Heart right ventricle (tissue), 16 donors: ENCODE results near the gene DNMT3A. TPM values are rescaled to one million over a fixed set of nuclear protein-coding genes. Genes with fewer than 3 reads are reported as not detected.

Experiments used
- ATAC-seq, 8 donors: fragments of 200-7000 bp; cut with Tn5 transposase; one replicate each; pipeline ENCODE4 v1.9.1; 2020; ENCODE audit warnings: mild to moderate bottlenecking in 8 of 8, moderate library complexity in 8 of 8, moderate number of reproducible peaks in 1 of 8
- DNase-seq, 2 donors: peaks; one replicate each; pipeline ENCODE4 v3.0.0-alpha.2; 2020
- H3K27ac ChIP-seq, 10 donors: fragments of 200-600 bp; sonication (generic) in 2 of 10; one replicate each; pipeline versions ENCODE4 v1.5.0 to v1.8.0; 2020 to 2022; ENCODE audit warnings: mild to moderate bottlenecking in 3 of 10
- H3K27me3 ChIP-seq, 7 donors: fragments of 200-600 bp; one replicate each; pipeline ENCODE4 v1.8.0; 2021 to 2022; ENCODE audit warnings: mild to moderate bottlenecking in 2 of 7
- H3K36me3 ChIP-seq, 9 donors: fragments of 200-600 bp; sonication (generic) in 1 of 9; one replicate each; pipeline versions ENCODE4 v1.5.0 to v1.8.0; 2020 to 2022; ENCODE audit warnings: mild to moderate bottlenecking in 2 of 9
- H3K4me1 ChIP-seq, 9 donors: fragments of 200-600 bp; sonication (generic) in 1 of 9; one replicate each; pipeline versions ENCODE4 v1.5.0 to v1.8.0; 2020 to 2022; ENCODE audit warnings: mild to moderate bottlenecking in 4 of 9
- H3K4me3 ChIP-seq, 10 donors: fragments of 200-600 bp; sonication (generic) in 2 of 10; one replicate each; pipeline versions ENCODE4 v1.5.0 to v1.8.0; 2020 to 2022; ENCODE audit warnings: mild to moderate bottlenecking in 7 of 10, moderate library complexity in 2 of 10
- H3K9me3 ChIP-seq, 11 donors: fragments of 200-600 bp in 10 of 11; sonication (generic) in 2 of 11; one replicate each; pipeline versions ENCODE4 v1.5.0 to v1.8.0; 2013 to 2022; ENCODE audit warnings: mild to moderate bottlenecking in 2 of 11, control low read depth in 1 of 11, moderate library complexity in 1 of 11
- WGBS, 2 donors: extraction: QIAGEN DNeasy Blood & Tissue Kit; methylation state at CpG; one replicate each; pipeline ENCODE4 v1.1.7; 2013; ENCODE audit warnings: inconsistent platforms in 1 of 2; 5-methylcytosine and 5-hydroxymethylcytosine counted together
- intact Hi-C, 10 donors: fragments of 100-400 bp; cut with DNase I; formaldehyde crosslinking; loops; one replicate each; pipeline versions ENCODE4 v1.11.1 to v1.14.2; 2022
- polyA plus RNA-seq, 2 donors: library from polyadenylated mRNA; stranded (reverse); fragments of 200-250 nt; gene quantifications; one replicate each; pipeline ENCODE4 v1.2.3, GENCODE V29; 2013
- total RNA-seq, 10 donors: library from RNA; stranded (reverse); fragmentation: NEBNext Ultra II Directional in 3 of 10; extraction: Animal tissue kit (Norgen Biotek cat#: 25700) in 3 of 10; gene quantifications; one replicate each; pipeline versions ENCODE4 v1.2.1 to v1.2.4, GENCODE V29; 2021 to 2023
- TF ChIP-seq, protein P1 (sequence below), 9 donors: fragments of 200-600 bp; sonication (generic) in 2 of 9; IDR thresholded peaks; one replicate each; pipeline versions ENCODE4 v1.5.0 to v1.8.0; 2021 to 2022; ENCODE audit warnings: antibody characterized with exemption in 9 of 9, mild to moderate bottlenecking in 5 of 9, moderate library complexity in 1 of 9
- donor health status: Arrhythmogenic right ventricular cardiomyopathy.
- donor health status: ischemic (EF 13 %, LVEDD 7.1; RV severe dilation, severe dysfunction).
- donor health status: healthy with polysubstance abuse.
- donor health status: DM: no; HTN: yes; CAD: no.
- donor health status: DM: no; HTN: no; CAD: no.
- donor health status: ischemic (EF 25% LVEDD 6.9; RV normal size, moderate dysfunction).
- donor health status: ischemic (EF 25% LVEDD 5.7; RV mildly dilated, moderate dysfunction).
- donor health status: healthy.
- donor health status: DM: yes; HTN: yes; CAD: no.
- donor health status: Ischemic cardiomyopathy.
- donor health status: ischemic (EF 35%, LVEDD 5.7; RV mildly dilated, moderate dysfunction).
- donor health status: nonischemic (EF 11% LVEDD 7.7; RV severe dilation, severe dysfunction).
- donor health status: DM: yes; HTN: yes; CAD: no.
- donor health status: PGD.
- donor health status: ischemic (EF 29% LVEDD 5.4; RV normal size, mild dysfunction).
- donor health status: nonischemic (EF 23%, LVEDD 6.1; RV moderate dilation, normal function).

The DNMT3A gene
- total and polyA plus RNA-seq, 12 donors: 4.7 to 23.7 (median 19.3) TPM

DNA sequence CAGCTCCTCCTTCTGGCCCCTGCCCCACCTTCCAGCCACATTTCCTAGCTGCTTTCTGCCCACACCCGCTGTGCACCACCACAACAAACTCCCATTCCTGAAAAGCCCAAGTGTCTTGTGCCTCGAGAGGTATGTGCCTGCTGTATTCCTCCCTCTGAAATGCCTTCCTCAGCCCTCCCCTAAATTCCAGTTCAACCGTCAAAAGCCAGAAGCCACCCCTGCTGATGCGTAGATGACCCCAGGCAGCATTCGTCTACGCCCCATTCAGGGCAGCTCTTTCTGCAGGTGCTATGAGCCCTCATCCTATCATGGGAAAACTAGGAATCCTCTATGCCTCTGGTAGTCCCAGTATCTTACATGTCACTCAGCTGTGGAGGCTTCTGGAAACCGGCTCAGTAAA is 71.7 kb downstream of the DNMT3A start:
- no peaks in the 10 kb centered on the region for H3K27me3 ChIP-seq
- intact Hi-C loops: loop anchor here in 1 of 10 donors (2.0 kb wide), 1 partner anchor 17 kb away; no protein-coding TSS in a partner anchor
- 71 to 72% methylated on average over 7 of the region's 7 CpGs for WGBS, 2 donors
- no peak for DNase-seq
- TF ChIP-seq, protein P1, sequence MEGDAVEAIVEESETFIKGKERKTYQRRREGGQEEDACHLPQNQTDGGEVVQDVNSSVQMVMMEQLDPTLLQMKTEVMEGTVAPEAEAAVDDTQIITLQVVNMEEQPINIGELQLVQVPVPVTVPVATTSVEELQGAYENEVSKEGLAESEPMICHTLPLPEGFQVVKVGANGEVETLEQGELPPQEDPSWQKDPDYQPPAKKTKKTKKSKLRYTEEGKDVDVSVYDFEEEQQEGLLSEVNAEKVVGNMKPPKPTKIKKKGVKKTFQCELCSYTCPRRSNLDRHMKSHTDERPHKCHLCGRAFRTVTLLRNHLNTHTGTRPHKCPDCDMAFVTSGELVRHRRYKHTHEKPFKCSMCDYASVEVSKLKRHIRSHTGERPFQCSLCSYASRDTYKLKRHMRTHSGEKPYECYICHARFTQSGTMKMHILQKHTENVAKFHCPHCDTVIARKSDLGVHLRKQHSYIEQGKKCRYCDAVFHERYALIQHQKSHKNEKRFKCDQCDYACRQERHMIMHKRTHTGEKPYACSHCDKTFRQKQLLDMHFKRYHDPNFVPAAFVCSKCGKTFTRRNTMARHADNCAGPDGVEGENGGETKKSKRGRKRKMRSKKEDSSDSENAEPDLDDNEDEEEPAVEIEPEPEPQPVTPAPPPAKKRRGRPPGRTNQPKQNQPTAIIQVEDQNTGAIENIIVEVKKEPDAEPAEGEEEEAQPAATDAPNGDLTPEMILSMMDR (IDR thresholded peaks at IDR 0.05): no peak
- H3K4me1 ChIP-seq: peaks cover 0 to 40% (median 22%) of the 10 kb centered on the region in 9 donors
- H3K27ac ChIP-seq: no peak overlapping the region
- H3K9me3 ChIP-seq: no peaks in the 10 kb centered on the region
- no peak overlapping the region for H3K4me3 ChIP-seq
- no peak for ATAC-seq
- peaks cover 0 to 90% (median 14%) of the 10 kb centered on the region in 9 donors for H3K36me3 ChIP-seq

DNA sequence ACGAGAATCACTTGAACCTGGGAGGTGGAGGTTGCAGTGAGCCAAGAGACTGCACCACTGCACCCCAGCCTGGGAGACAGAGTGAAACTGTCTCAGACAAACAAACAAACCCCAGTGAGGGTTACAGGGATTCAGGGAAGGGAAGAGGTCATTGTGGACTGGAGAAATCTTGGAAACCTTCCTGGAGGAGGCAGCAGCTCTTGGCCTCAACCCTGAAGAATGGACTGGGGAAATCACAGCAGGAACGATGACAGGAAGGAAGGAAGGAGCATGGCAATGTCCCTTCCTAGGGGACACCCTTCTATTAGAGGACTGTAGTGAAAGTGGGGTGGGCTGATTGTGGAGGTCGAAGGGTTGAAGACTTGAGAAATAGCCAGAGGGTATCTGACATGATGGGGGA is 72.5 kb downstream of the DNMT3A start:
- Histone ChIP-seq H3K9me3 (no peaks in the 10 kb centered on the region), H3K27me3 (no peaks in the 10 kb centered on the region), H3K27ac (no peak overlapping the region), H3K36me3 (peaks cover 0 to 93% (median 10%) of the 10 kb centered on the region in 9 donors), H3K4me1 (peaks cover 0 to 31% (median 14%) of the 10 kb centered on the region in 9 donors), H3K4me3 (no peak overlapping the region)
- 74 to 89% methylated on average over 3 of the region's 3 CpGs for WGBS, 2 donors
- intact Hi-C loops: no loop called here
- no peak for DNase-seq
- no peak for ATAC-seq
- TF ChIP-seq, protein P1 (IDR thresholded peaks at IDR 0.05): no peak

DNA sequence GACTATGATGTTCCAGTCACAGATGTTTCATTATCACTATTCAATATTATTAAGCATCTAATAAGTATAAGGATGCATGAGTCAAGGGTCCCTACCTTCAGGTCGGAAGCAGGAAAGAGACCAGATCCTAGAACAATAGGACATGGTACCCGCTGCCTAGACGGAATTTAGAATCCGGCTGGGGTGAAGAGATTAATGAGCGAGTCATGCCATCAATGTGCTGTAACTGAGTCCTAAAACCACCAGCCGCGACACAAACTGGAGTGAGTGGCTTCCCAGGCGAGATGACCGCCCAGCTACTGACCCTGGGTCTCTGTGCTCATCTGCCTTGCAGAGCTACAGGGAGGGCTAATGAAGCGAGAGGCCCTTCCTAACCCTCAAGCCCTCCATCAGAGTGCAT is 73.6 kb downstream of the DNMT3A start:
- Histone ChIP-seq H3K27ac (no peak overlapping the region), H3K4me1 (peaks cover 0 to 20% (median 3%) of the 10 kb centered on the region in 9 donors), H3K36me3 (peaks cover 0 to 84% (median 7%) of the 10 kb centered on the region in 9 donors), H3K9me3 (no peaks in the 10 kb centered on the region), H3K27me3 (no peaks in the 10 kb centered on the region), H3K4me3 (no peak overlapping the region)
- TF ChIP-seq, protein P1 (IDR thresholded peaks at IDR 0.05): no peak
- ATAC-seq (no peak), DNase-seq (no peak)
- 93 to 94% methylated on average over 10 of the region's 10 CpGs for WGBS, 2 donors
- intact Hi-C loops: no loop called here

DNA sequence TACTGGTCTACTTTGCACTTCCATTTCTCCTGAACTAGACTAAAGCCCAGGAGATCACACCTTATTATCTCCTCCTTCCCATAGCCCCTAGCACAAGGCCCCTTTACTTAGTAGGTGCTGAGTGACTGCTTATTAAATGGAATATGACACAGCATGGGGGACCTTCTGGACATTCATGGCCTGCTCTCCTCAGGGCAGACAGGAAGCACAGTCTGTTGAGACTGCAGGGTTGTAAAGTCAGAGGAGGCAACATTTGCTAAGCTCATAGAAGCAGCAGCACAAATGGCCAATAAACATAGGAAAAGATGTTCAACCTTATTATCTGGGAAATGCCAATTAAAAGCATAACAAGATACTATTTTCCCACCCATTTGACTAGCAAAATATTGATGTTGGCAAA is 75.3 kb downstream of the DNMT3A start:
- intact Hi-C loops: no loop called here
- H3K27ac ChIP-seq: no peak overlapping the region
- H3K27me3 ChIP-seq: no peaks in the 10 kb centered on the region
- H3K36me3 ChIP-seq: peaks cover 0 to 75% (median 7%) of the 10 kb centered on the region in 9 donors
- peaks cover 0 to 11% (median 0%) of the 10 kb centered on the region in 9 donors for H3K4me1 ChIP-seq
- H3K4me3 ChIP-seq: no peak overlapping the region
- TF ChIP-seq, protein P1 (IDR thresholded peaks at IDR 0.05): no peak
- no peaks in the 10 kb centered on the region for H3K9me3 ChIP-seq
- no peak for ATAC-seq
- DNase-seq: no peak
